Kidney capillary endothelial cell (primary cell): ENCODE measurements around the gene UBE2L6.
"Not testable (repeated sequence)": the region's sequence is repeated elsewhere in the genome, so short reads cannot be mapped to it uniquely, and the experiment has no call there.

Experiments used
- DNase-seq: peaks from one replicate; pipeline ENCODE4 v3.0.0-alpha.2; 2018; ENCODE audit warnings: low spot score

The UBE2L6 gene

GRCh38 chr11:57566905-57567514 lies 462 bp downstream of the UBE2L6 start:
- DNase-seq = no peak

- no peak for DNase-seq
These were observed 1.2 kb downstream of the UBE2L6 start for GRCh38 chr11:57566005-57566904.

- DNase-seq = no peak
These were observed 4.9 kb downstream of the UBE2L6 start for GRCh38 chr11:57562596-57562995.

- no peak for DNase-seq
These were observed 7.3 kb downstream of the UBE2L6 start for GRCh38 chr11:57560146-57560545.

- DNase-seq = no peak
These were observed 11.4 kb downstream of the UBE2L6 start for GRCh38 chr11:57556041-57556440.

GRCh38 chr11:57555393-57555792 lies 12.1 kb downstream of the UBE2L6 start:
- DNase-seq = no peak

GRCh38 chr11:57552479-57552878 lies 15.0 kb downstream of the UBE2L6 start:
- DNase-seq = no peak

GRCh38 chr11:57551941-57552340 lies 15.5 kb downstream of the UBE2L6 start:
- no peak for DNase-seq

- DNase-seq = no peak
These were observed 17.5 kb downstream of the UBE2L6 start for GRCh38 chr11:57549983-57550382.

- no peak for DNase-seq
These were observed 19.6 kb downstream of the UBE2L6 start for GRCh38 chr11:57547854-57548377.

- peak; percentile 44 for DNase-seq
These were observed 20.5 kb downstream of the UBE2L6 start for GRCh38 chr11:57546869-57547475.

GRCh38 chr11:57546451-57546850 lies 21.0 kb downstream of the UBE2L6 start:
- no peak for DNase-seq

GRCh38 chr11:57545883-57546282 lies 21.6 kb downstream of the UBE2L6 start:
- DNase-seq = no peak

- no peak for DNase-seq
These were observed 22.9 kb downstream of the UBE2L6 start for GRCh38 chr11:57544566-57544965.

GRCh38 chr11:57543593-57543992 lies 23.9 kb downstream of the UBE2L6 start:
- DNase-seq = no peak

GRCh38 chr11:57542582-57542981 lies 24.9 kb downstream of the UBE2L6 start:
- no peak for DNase-seq

GRCh38 chr11:57541169-57541568 lies 26.3 kb downstream of the UBE2L6 start:
- DNase-seq = no peak

- DNase-seq = no peak
These were observed 28.1 kb downstream of the UBE2L6 start for GRCh38 chr11:57539342-57539741.

GRCh38 chr11:57536947-57537619 lies 30.4 kb downstream of the UBE2L6 start, which contains the start of gene SMTNL1:
SMTNL1 (plus strand) TSS chr11:57537595; CDS start chr11:57542643, 5,048 bp downstream.
- DNase-seq = no peak

GRCh38 chr11:57534449-57534848 lies 33.0 kb downstream of the UBE2L6 start:
- not testable (repeated sequence) for DNase-seq

- peak; percentile 94 for DNase-seq
These were observed 36.6 kb downstream of the UBE2L6 start, which contains the start of gene TIMM10 for GRCh38 chr11:57530596-57531507. TIMM10 (minus strand) TSS chr11:57530754; CDS start chr11:57530189, 565 bp downstream.
